Upper lobe of left lung (tissue), 4 donors: ENCODE measurements around the gene KRTAP9-3.

Source experiments
- EP300 ChIP-seq, 4 donors: sonication (generic); formaldehyde crosslinking; IDR thresholded peaks; one replicate each; pipeline ENCODE4 v1.5.1; 2017; ENCODE audit warnings: antibody characterized with exemption in 4 of 4, control low read depth in 2 of 4
- POLR2A ChIP-seq, 4 donors: fragments of 450-650 bp; IDR thresholded peaks; one replicate each; pipeline ENCODE4 v1.5.1; 2016 to 2017; ENCODE audit warnings: antibody characterized with exemption in 4 of 4, mild to moderate bottlenecking in 2 of 4
- POLR2AphosphoS5 ChIP-seq, 2 donors: sonication (generic); formaldehyde crosslinking; IDR thresholded peaks; one replicate each; pipeline ENCODE4 v1.5.1; 2017; ENCODE audit warnings: antibody characterized with exemption in 2 of 2
- TF ChIP-seq, protein P1 (sequence below), 6 experiments: fragments of 450-650 bp in 4 of 6; fragments of 200-600 bp in 2 of 6; sonication (generic) in 2 of 6; IDR thresholded peaks; one replicate each; pipeline ENCODE4 v1.5.1; 2016 to 2019; ENCODE audit warnings: antibody characterized with exemption in 6 of 6

DNA sequence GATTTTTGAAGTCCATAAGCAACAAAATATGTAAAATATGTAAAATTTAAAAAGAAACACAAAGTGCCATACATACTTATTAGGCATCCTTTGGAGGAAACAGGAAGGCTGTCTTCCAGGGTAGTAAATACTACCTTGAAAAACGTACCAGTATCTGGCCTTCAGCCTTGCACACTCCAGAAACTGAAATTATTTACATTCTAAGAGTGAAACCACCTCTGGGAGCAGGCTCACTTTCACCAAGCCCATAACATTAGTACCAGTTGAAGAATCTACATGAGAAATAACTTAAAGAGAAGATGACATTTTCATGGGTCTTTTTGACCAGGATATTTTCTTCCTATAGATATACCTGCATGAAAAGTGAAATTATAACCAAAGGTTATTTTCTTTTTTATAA lies 36.2 kb upstream of the KRTAP9-3 start:
- TF ChIP-seq, protein P1, sequence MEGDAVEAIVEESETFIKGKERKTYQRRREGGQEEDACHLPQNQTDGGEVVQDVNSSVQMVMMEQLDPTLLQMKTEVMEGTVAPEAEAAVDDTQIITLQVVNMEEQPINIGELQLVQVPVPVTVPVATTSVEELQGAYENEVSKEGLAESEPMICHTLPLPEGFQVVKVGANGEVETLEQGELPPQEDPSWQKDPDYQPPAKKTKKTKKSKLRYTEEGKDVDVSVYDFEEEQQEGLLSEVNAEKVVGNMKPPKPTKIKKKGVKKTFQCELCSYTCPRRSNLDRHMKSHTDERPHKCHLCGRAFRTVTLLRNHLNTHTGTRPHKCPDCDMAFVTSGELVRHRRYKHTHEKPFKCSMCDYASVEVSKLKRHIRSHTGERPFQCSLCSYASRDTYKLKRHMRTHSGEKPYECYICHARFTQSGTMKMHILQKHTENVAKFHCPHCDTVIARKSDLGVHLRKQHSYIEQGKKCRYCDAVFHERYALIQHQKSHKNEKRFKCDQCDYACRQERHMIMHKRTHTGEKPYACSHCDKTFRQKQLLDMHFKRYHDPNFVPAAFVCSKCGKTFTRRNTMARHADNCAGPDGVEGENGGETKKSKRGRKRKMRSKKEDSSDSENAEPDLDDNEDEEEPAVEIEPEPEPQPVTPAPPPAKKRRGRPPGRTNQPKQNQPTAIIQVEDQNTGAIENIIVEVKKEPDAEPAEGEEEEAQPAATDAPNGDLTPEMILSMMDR (IDR thresholded peaks at IDR 0.05): no peak
- TF ChIP-seq EP300 (IDR thresholded peaks at IDR 0.05) (no peak), POLR2A (IDR thresholded peaks at IDR 0.05) (no peak), POLR2AphosphoS5 (IDR thresholded peaks at IDR 0.05) (no peak)
